IgD-negative memory B cell (primary cell): ENCODE measurements around the gene CNTNAP5. TPM values are rescaled to one million over a fixed set of nuclear protein-coding genes. Genes with fewer than 3 reads are reported as not detected.
A peak's percentile ranks its signal among the peaks of the same experiment; 100 is the strongest.

Experiments used
- H3K27ac Mint-ChIP-seq, 3 donors: one replicate each; pipeline ENCODE4 v1.8.0; 2020 to 2022; ENCODE audit warnings: mild to moderate bottlenecking in 3 of 3, mixed read lengths in 3 of 3, moderate library complexity in 1 of 3
- H3K27me3 Mint-ChIP-seq: one replicate; pipeline ENCODE4 v1.8.0; 2021; ENCODE audit warnings: mixed read lengths
- H3K36me3 Mint-ChIP-seq: one replicate; pipeline ENCODE4 v1.8.0; 2020; ENCODE audit warnings: mild to moderate bottlenecking, mixed read lengths
- H3K4me1 Mint-ChIP-seq, 3 donors: one replicate each; pipeline ENCODE4 v1.8.0; 2020 to 2022; ENCODE audit warnings: mixed read lengths in 3 of 3, mild to moderate bottlenecking in 1 of 3
- H3K4me3 Mint-ChIP-seq, 4 donors: one replicate each; pipeline ENCODE4 v1.8.0; 2020 to 2022; ENCODE audit warnings: mild to moderate bottlenecking in 4 of 4, mixed read lengths in 4 of 4, moderate library complexity in 3 of 4
- H3K9me3 Mint-ChIP-seq, 3 donors: one replicate each; pipeline ENCODE4 v1.8.0; 2020 to 2021; ENCODE audit warnings: mixed read lengths in 3 of 3, mild to moderate bottlenecking in 1 of 3
- polyA plus RNA-seq: library from polyadenylated mRNA; unstranded; fragments of 300-500 nt; fragmentation: Illumina TruSeq; gene quantifications from one replicate; pipeline ENCODE4 v1.2.3, GENCODE V29; 2021

The CNTNAP5 gene
- polyA plus RNA-seq, 1 donor from 2014 or later: not detected

- Mint-ChIP-seq H3K4me1 (no peaks in the 10 kb centered on the region), H3K27ac (no peak overlapping the region), H3K9me3 (peaks cover 0 to 2% (median 2%) of the 10 kb centered on the region in 3 donors), H3K36me3 (no peaks in the 10 kb centered on the region), H3K27me3 (no peaks in the 10 kb centered on the region), H3K4me3 (no peak overlapping the region)
Measured at GRCh38 chr2:124652099-124652498, 627.0 kb downstream of the CNTNAP5 start.

GRCh38 chr2:124658373-124658772 is 633.3 kb downstream of the CNTNAP5 start:
- H3K27me3 Mint-ChIP-seq: no peaks in the 10 kb centered on the region
- no peak overlapping the region for H3K4me3 Mint-ChIP-seq
- no peaks in the 10 kb centered on the region for H3K36me3 Mint-ChIP-seq
- H3K9me3 Mint-ChIP-seq: peaks cover 5% of the 10 kb centered on the region in 3 donors
- H3K27ac Mint-ChIP-seq: no peak overlapping the region
- no peaks in the 10 kb centered on the region for H3K4me1 Mint-ChIP-seq

GRCh38 chr2:124661558-124661957 is 636.5 kb downstream of the CNTNAP5 start:
- no peak overlapping the region for H3K4me3 Mint-ChIP-seq
- H3K27ac Mint-ChIP-seq: no peak overlapping the region
- H3K9me3 Mint-ChIP-seq: peaks cover 4 to 5% (median 5%) of the 10 kb centered on the region in 3 donors
- H3K4me1 Mint-ChIP-seq: no peaks in the 10 kb centered on the region
- no peaks in the 10 kb centered on the region for H3K36me3 Mint-ChIP-seq
- H3K27me3 Mint-ChIP-seq: no peaks in the 10 kb centered on the region

GRCh38 chr2:124662946-124663644 is 638.0 kb downstream of the CNTNAP5 start:
- no peak overlapping the region for H3K27ac Mint-ChIP-seq
- no peaks in the 10 kb centered on the region for H3K4me1 Mint-ChIP-seq
- no peaks in the 10 kb centered on the region for H3K27me3 Mint-ChIP-seq
- no peak overlapping the region for H3K4me3 Mint-ChIP-seq
- H3K9me3 Mint-ChIP-seq: peaks cover 1 to 9% (median 7%) of the 10 kb centered on the region in 3 donors
- H3K36me3 Mint-ChIP-seq: no peaks in the 10 kb centered on the region

- Mint-ChIP-seq H3K36me3 (no peaks in the 10 kb centered on the region), H3K4me3 (no peak overlapping the region), H3K27me3 (no peaks in the 10 kb centered on the region), H3K9me3 (peaks cover 1 to 9% (median 7%) of the 10 kb centered on the region in 3 donors), H3K27ac (no peak overlapping the region), H3K4me1 (no peaks in the 10 kb centered on the region)
Measured at GRCh38 chr2:124663645-124663997, 638.5 kb downstream of the CNTNAP5 start.

GRCh38 chr2:124664363-124664762 is 639.3 kb downstream of the CNTNAP5 start:
- no peaks in the 10 kb centered on the region for H3K27me3 Mint-ChIP-seq
- no peaks in the 10 kb centered on the region for H3K36me3 Mint-ChIP-seq
- H3K9me3 Mint-ChIP-seq: peaks cover 1 to 13% (median 7%) of the 10 kb centered on the region in 3 donors
- no peaks in the 10 kb centered on the region for H3K4me1 Mint-ChIP-seq
- H3K4me3 Mint-ChIP-seq: no peak overlapping the region
- H3K27ac Mint-ChIP-seq: no peak overlapping the region

GRCh38 chr2:124666976-124667375 is 641.9 kb downstream of the CNTNAP5 start:
- H3K27me3 Mint-ChIP-seq: no peaks in the 10 kb centered on the region
- no peak overlapping the region for H3K27ac Mint-ChIP-seq
- H3K4me1 Mint-ChIP-seq: no peaks in the 10 kb centered on the region
- no peaks in the 10 kb centered on the region for H3K36me3 Mint-ChIP-seq
- H3K4me3 Mint-ChIP-seq: no peak overlapping the region
- H3K9me3 Mint-ChIP-seq: peaks cover 1 to 17% (median 2%) of the 10 kb centered on the region in 3 donors

- H3K36me3 Mint-ChIP-seq: no peaks in the 10 kb centered on the region
Measured at GRCh38 chr2:124668161-124668560, 643.1 kb downstream of the CNTNAP5 start.

GRCh38 chr2:124670187-124670586 is 645.1 kb downstream of the CNTNAP5 start:
- no peak overlapping the region for H3K27ac Mint-ChIP-seq
- H3K36me3 Mint-ChIP-seq: no peaks in the 10 kb centered on the region
- H3K9me3 Mint-ChIP-seq: peaks cover 2 to 17% (median 3%) of the 10 kb centered on the region in 3 donors
- no peak overlapping the region for H3K4me3 Mint-ChIP-seq
- H3K4me1 Mint-ChIP-seq: no peaks in the 10 kb centered on the region
- H3K27me3 Mint-ChIP-seq: no peaks in the 10 kb centered on the region

More at GRCh38 chr2:124668161-124668560, 643.1 kb downstream of the CNTNAP5 start:
- H3K27ac Mint-ChIP-seq: no peak overlapping the region
- peaks cover 1 to 17% (median 2%) of the 10 kb centered on the region in 3 donors for H3K9me3 Mint-ChIP-seq
- no peaks in the 10 kb centered on the region for H3K4me1 Mint-ChIP-seq
- no peaks in the 10 kb centered on the region for H3K27me3 Mint-ChIP-seq
- peak overlapping the region in 1 of 4 donors; percentile 28 for H3K4me3 Mint-ChIP-seq

GRCh38 chr2:124678043-124678442 is 653.0 kb downstream of the CNTNAP5 start:
- Mint-ChIP-seq H3K4me3 (peak overlapping the region in 1 of 4 donors; percentile 55), H3K27me3 (no peaks in the 10 kb centered on the region), H3K27ac (no peak overlapping the region), H3K9me3 (peaks cover 6 to 9% (median 7%) of the 10 kb centered on the region in 3 donors), H3K36me3 (no peaks in the 10 kb centered on the region), H3K4me1 (peaks cover 0 to 2% (median 0%) of the 10 kb centered on the region in 3 donors)

GRCh38 chr2:124683536-124684428 is 658.7 kb downstream of the CNTNAP5 start:
- no peaks in the 10 kb centered on the region for H3K36me3 Mint-ChIP-seq
- H3K27me3 Mint-ChIP-seq: no peaks in the 10 kb centered on the region
- no peaks in the 10 kb centered on the region for H3K4me1 Mint-ChIP-seq
- no peak overlapping the region for H3K27ac Mint-ChIP-seq
- peaks cover 3 to 9% (median 3%) of the 10 kb centered on the region in 3 donors for H3K9me3 Mint-ChIP-seq
- H3K4me3 Mint-ChIP-seq: no peak overlapping the region

- H3K27me3 Mint-ChIP-seq: no peaks in the 10 kb centered on the region
- peaks cover 1 to 22% (median 10%) of the 10 kb centered on the region in 3 donors for H3K9me3 Mint-ChIP-seq
- H3K36me3 Mint-ChIP-seq: peaks cover 2% of the 10 kb centered on the region
- H3K4me1 Mint-ChIP-seq: no peaks in the 10 kb centered on the region
- H3K27ac Mint-ChIP-seq: no peak overlapping the region
- no peak overlapping the region for H3K4me3 Mint-ChIP-seq
Measured at GRCh38 chr2:124689348-124689747, 664.3 kb downstream of the CNTNAP5 start.

- H3K36me3 Mint-ChIP-seq: peaks cover 2% of the 10 kb centered on the region
- no peaks in the 10 kb centered on the region for H3K27me3 Mint-ChIP-seq
- peaks cover 1 to 22% (median 10%) of the 10 kb centered on the region in 3 donors for H3K9me3 Mint-ChIP-seq
- no peaks in the 10 kb centered on the region for H3K4me1 Mint-ChIP-seq
- H3K4me3 Mint-ChIP-seq: no peak overlapping the region
- H3K27ac Mint-ChIP-seq: no peak overlapping the region
Measured at GRCh38 chr2:124692216-124692615, 667.1 kb downstream of the CNTNAP5 start.

GRCh38 chr2:124692707-124693106 is 667.6 kb downstream of the CNTNAP5 start:
- no peaks in the 10 kb centered on the region for H3K27me3 Mint-ChIP-seq
- H3K4me3 Mint-ChIP-seq: no peak overlapping the region
- peaks cover 2% of the 10 kb centered on the region for H3K36me3 Mint-ChIP-seq
- peaks cover 1 to 22% (median 8%) of the 10 kb centered on the region in 3 donors for H3K9me3 Mint-ChIP-seq
- H3K4me1 Mint-ChIP-seq: no peaks in the 10 kb centered on the region
- no peak overlapping the region for H3K27ac Mint-ChIP-seq

GRCh38 chr2:124693156-124693555 is 668.1 kb downstream of the CNTNAP5 start:
- H3K9me3 Mint-ChIP-seq: peaks cover 1 to 22% (median 10%) of the 10 kb centered on the region in 3 donors
- no peak overlapping the region for H3K4me3 Mint-ChIP-seq
- peaks cover 2% of the 10 kb centered on the region for H3K36me3 Mint-ChIP-seq
- H3K4me1 Mint-ChIP-seq: no peaks in the 10 kb centered on the region
- H3K27ac Mint-ChIP-seq: no peak overlapping the region
- H3K27me3 Mint-ChIP-seq: no peaks in the 10 kb centered on the region
